NCI-H2171 (cell line): ENCODE results near the gene LETM1.
A peak's percentile ranks its signal among the peaks of the same experiment; 100 is the strongest.

Experiments used
- DNase-seq: peaks from one replicate; lab custom pipeline; 2025; lab: John Stamatoyannopoulos, UW

Gene LETM1

DNA sequence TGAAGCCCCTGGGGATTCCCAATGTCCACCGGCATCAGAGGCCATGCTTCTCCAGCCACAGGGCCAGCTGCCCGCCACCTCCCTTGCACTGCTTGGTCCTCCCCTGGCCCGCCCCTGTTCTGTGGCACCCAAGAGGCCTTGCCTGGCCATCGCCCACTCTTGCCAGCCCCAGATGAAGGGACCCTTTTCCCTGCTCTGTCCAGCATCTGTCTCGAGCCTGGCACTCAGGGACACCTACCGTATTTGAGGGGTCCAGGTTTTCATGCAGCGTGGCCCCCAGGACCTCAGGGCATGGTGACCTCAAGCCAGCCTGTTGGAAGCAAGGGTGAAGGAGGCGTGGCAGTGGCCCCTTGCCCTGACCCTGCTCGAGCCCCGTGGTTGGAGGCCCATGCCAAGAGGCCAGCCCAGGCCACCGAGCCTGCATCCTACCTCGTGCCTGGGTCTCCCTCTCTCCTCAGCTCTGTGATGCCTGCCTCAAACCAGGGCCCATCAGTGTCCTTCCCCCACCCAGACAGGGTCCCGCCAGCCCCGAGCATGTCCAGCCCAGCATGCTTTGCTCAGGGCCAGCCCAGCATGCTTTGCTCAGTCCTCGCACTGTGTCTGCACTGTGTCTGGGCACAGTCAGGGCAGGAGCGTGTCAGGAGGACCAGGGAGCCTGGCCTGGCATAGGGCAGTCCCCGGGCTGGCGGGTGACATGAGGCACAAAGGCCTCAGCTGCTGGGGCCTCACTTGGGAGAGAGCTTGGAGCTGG, 77.1 kb downstream of the LETM1 start:
- DNase-seq: peak; percentile 31

DNA sequence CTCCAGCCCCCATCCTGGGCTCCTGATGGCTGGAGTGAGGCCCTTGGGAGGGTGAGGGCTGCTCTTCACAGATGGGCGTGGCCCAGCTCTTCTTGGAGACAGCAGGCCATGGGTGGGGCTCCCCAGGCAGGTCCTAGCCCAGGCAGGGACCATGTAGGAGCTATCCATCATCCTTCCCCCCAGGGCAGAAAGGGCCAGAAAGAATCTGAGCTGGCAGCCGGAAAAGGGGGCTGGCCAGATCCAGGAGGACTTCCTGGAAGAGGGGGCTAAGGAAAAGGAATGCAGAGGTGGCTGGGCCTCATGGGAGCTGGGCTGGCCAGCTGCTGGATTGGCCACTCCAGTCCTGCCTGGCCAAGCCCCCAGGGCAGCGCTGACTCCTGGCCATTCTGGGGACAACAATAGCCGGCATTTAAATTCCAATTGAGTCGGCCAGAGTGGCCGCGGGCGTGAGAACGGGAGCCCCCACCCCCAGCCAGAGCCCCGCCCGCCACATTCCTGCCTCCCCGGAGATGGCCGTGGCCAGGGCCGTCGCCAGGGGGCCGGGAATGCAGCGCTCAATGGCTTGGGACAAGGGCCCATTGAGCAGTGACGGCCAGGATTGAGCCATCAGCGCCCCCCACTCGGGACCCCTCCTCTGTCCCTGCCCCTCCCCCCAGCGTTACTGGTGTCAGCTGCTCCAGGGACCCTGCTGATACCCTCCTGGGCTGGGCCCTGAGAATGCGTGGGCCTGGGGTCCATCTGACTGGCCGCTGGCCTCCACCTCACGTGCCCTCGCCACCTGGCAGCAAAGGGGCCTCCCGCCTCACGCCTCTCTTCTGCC, 77.9 kb downstream of the LETM1 start:
- no peak for DNase-seq

DNA sequence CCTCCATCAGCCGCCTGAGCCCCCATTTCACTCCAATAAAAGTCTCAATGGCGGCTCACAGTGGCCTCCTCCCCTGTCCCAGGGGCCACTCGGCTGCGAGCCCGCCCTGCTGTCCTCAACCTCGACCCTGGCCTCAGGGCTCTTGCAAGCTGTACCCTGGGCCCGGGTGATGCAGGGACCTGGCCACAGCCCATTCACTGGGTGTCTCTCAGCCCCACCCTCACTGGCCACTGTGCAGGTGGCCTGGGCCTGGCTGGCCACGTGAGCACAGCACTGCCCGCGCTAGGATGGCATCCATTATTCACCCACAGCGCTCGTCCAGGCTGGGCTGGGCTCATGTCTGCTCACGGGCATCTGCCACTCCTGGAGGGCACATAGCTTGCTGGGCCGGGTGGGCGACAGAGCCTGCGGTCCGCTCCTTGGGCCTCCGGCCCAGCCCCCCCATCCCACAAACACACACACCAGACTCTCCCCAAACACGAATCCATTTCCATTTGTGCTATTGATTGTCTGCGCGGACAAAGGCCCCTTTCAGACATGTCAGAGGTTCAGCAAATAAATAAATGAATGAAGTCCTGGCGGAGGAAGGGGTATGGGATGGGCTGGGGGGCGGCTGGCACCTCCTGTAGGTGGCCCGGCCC, 79.3 kb downstream of the LETM1 start:
- DNase-seq: no peak

DNA sequence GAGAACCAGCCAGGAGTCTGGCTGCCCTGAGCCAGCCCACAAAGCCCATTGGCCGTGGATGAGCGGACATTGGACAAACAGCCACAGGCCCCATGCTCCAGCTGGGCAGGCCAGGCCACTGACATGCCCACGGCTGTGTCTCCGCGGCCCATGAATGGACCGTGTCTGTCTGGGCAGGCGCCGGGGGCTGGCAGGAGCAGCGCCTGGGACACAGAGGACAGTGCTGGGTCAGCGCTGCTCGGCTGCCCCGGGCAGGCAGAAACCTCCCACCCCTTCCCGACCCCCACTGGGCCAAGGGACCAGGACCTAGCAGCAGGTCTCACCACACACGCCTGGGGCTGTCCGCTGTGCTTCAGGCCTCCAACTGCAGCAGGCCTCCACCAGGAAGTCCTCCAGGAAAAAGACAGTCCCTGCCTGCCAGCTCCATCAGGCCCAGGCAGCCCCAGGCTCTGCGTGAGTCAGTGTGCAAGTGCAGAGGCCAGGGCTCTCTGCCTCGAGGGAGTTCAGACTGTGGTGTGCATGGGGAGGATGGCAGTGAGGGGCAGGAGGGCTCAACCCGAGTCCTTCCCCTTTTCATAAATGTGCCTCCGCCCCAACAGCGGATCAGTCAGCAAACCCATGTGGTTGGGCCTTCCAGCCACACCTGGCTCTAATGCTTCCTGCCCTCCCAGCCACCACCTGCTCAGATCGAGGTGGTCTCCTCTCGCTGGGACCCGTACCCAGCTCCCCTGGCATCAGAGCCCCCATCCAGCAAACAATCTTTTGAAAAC, 80.0 kb downstream of the LETM1 start:
- DNase-seq: no peak

GRCh38 chr4:1773754-1774153, 82.2 kb downstream of the LETM1 start:
- DNase-seq: no peak

DNA sequence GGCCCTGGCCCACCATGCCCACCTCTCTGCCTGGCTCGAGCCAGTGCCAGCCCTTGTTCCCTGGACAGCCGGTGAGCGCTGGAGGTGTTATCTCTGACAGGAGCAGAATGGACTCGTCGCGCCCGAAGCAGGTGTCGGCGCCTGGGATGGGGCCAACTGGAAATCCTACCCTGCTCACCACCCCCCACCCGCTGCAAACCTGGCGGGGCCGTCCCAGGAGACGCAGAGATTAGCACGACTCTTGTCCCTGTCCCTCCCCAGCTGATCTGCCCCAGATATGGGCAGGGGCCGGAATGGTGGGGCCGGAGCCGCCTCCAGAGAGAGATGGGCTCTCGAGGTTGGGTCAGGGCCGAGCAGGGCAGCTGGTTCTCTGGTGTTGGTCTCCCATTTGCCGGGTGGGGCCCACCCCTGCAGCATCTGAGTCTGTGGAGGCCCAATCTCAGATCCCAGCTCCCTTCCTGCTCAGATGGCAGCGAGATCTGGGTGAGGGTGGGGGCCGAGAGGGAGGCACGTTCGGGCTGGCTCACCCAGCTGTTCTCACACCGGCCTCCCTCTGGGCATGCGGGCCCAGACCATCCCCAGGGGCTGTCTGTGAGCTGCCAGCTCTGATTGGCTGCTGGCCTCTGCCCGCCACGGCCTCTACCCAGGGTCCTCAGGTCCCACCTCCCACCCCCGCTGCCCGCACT, 83.0 kb downstream of the LETM1 start:
- peak; percentile 82 for DNase-seq

DNA sequence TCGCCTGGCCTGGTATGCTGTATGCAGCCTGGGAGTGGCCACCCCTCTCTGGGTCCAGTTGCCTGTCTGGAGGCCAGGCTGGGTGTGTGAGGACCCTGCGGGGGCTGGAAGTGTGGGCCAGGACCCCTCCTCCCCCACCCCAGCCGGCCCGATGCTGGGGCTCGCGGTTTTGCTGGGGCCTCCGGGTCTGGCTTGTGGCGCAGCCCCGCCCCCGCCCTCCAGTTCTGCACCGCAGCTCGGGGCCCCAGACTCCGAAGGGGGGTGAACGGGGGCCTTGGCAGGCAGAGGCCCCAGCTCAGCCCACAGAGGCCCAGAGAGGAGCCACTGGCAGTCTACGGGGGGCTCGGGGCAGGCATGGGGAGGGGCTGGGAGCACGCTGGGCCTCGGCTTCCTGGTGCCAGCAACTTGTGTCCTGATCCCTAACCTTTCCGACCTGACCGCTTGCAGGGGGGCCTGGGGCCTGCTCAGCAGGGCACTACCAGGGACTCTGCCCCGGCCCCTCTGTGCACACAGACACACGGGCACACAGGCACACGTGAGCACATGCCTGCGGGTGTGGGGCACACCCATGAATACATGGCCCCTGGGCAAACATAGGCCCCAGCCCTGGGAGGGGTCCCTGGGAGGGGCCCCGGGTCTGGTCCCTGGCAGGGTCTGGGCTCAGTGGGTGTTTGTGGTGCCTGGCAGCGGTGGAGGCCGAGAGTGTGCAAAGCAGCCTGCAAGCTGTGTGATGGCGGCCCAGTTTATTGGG, 84.2 kb downstream of the LETM1 start:
- DNase-seq: no peak

GRCh38 chr4:1770791-1771231, 85.1 kb downstream of the LETM1 start:
- DNase-seq: no peak

DNA sequence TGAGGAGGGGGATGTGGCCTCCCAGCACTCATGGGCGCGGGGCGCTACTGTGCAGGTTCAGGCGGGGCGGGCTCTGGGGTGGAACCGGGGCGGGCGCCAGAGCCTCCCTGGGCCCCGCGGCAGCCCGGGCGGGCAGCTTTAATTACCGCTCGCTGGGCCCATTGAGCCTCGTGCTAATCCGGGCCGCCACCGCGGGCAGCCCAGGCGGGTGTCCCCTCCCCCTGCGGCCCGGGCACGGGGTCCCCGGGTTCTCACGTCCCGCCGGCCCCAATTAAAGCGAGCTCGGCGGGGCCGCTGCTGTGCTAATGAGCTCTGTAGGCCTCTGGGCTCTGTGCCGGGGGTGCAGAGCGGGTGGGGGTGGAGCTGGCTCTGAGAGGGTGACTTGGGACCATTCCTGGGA, 85.7 kb downstream of the LETM1 start:
- no peak for DNase-seq

DNA sequence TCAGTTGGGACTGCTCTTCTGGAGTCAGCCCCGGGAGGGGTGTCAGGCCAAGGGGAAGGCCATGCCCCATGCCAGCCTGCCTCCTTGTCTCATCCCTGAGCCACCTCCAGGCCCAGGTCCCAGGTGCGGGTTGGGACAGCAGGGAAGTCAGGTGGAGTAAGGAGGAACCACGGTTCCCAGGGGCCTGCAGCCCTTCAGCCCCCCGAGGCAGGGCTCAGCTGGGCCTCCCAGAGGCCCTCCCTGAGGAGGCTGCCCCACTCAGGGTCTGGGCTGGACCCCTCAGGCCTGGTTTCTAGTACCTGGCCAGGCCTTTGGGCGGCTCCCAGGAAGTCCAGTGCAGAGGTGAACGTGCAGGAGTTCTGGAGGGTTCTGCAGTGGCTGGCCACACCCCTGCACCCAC, 86.3 kb downstream of the LETM1 start:
- no peak for DNase-seq

DNA sequence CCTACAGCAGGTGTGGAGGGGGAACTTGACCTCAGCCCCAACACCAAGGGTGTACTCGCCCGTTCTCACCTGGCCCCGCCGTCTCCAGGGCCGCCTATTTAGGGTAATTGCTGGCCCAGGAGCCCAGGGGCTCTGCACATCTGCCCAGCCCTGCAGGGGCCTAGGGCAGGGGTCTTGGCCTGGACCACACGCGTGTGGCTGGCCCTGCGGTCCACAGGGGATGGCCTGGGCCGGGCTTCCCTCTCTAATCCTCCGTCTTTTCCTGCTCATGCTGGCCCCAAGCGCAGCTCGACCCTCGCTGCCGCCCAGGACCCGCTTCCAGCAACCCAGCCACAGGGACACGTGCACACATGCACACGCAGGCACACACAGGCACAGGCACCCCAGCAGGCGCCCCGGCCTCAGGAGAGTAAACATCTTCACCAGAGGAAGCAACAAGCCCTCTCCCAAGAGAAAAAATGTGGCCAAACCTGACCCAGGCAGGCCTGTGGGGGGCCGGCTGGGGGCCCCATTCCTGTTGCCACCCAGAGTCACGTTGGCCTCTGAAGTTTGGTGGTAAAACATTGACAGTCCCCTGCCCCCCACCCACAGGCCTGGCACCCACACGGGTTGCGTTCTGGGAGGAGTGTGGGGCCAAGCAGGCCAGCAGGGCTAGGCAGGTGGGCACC, 87.5 kb downstream of the LETM1 start:
- no peak for DNase-seq

- no peak for DNase-seq
Measured at GRCh38 chr4:1767770-1768366, 88.1 kb downstream of the LETM1 start.

DNA sequence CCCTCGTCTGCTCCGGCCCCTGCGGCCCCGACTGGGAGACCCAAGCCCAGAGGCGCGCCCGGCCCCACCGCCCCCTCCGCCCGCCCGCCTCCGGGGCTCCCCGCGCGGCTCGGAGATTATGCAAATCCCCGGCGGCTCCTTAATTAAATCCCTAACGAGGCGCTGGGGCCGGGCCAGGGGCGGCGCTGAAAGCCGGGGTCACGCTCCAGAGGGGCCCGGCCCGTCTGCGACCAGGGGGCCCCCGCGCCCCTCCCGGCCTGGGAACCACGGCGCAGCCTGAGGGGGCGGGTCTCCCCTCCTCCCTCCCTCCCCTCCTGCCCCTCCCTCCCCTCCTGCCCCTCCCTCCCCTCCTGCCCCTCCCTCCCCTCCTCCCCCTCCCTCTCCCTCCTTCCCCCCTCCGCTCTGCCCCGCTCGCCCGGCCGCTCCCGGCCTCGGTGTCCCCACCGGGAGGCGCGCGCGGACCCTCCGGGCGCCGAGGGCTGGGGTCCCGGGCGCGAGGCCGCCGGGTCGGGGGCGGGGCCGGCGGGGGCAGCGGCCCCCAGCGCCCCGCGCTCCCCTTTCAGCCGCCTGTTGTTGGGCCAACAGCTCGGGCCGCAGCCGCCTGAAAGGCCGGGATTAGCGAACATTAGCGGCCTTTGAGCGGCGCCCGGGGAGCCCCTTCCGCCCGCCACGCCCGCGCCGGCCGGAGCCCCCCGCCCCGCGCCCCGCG, 88.7 kb downstream of the LETM1 start:
- no peak for DNase-seq

GRCh38 chr4:1766106-1767060, 89.6 kb downstream of the LETM1 start:
- DNase-seq: no peak

DNA sequence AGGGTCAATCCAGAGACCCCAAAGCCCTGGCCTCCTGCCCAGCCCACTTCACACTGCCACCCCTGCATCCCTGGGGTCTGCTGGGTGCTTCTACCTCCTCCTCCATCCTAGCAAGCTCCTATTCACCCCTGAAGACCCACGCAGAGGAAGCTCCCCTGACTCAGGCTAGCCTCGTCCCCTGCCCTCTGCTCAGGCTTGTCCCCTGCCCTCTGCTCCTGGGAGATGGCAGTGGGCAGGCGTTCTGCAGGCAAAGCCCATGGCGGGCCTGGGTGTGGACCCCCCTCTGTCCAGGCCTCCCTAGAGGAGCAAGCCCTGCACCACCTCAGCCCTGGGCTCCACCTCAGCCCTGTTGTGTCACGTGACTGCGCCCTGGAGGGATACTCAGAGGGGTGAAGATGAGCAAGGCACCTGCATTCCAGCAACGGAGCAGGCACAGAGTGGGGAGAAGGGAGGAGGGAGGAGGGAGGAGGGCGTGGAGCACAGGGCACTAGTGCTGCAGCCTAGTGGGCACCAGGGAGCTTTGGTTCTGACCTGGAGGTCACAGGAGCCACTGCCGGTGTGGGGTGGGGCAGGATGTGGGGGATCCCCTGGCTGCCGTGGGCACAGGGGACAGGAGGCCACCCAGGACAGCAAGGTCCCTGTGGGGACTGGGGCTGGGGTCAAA, 90.4 kb downstream of the LETM1 start:
- DNase-seq: no peak

- no peak for DNase-seq
Measured at GRCh38 chr4:1764670-1765069, 91.3 kb downstream of the LETM1 start.

- DNase-seq: no peak
Measured at GRCh38 chr4:1763550-1764080, 92.3 kb downstream of the LETM1 start.
